Measurements from ENCODE around the gene GSG1.
"Not testable (repeated sequence)": the region's sequence is repeated elsewhere in the genome, so short reads cannot be mapped to it uniquely, and the experiment has no call there.

The GSG1 gene

DNA sequence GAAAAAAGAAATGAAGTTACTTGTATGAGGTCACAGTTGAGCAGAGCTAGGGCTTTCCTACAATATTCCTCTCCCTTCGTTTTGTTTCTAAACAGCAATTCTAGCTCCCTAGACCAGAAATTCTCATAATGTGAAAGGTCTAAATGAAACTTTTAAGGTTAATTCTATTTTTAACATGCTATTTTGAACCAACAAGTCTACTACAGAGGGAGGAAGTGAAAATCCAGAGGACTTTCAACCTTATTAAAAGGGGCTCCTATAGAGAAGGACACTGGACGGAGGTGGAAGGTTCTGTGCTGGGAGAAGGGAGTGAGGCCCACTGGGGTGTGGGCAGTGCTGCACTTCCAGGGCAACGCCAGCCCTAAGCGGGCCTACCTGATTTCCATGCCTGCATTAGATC is 13.4 kb downstream of the GSG1 start:
- ChIA-PET POLR2A (ENCODE audit: low non-redundant PET) (no interaction called here), CTCF (interaction anchor here (0.6 kb wide), 1 partner anchor 66 kb away, joined by 3 read pairs; no protein-coding TSS in a partner anchor)
- H3K27ac ChIP-seq = no peak overlapping the region
- no peak for DNase-seq (ENCODE audit: low spot score)
- TF ChIP-seq, protein P1, sequence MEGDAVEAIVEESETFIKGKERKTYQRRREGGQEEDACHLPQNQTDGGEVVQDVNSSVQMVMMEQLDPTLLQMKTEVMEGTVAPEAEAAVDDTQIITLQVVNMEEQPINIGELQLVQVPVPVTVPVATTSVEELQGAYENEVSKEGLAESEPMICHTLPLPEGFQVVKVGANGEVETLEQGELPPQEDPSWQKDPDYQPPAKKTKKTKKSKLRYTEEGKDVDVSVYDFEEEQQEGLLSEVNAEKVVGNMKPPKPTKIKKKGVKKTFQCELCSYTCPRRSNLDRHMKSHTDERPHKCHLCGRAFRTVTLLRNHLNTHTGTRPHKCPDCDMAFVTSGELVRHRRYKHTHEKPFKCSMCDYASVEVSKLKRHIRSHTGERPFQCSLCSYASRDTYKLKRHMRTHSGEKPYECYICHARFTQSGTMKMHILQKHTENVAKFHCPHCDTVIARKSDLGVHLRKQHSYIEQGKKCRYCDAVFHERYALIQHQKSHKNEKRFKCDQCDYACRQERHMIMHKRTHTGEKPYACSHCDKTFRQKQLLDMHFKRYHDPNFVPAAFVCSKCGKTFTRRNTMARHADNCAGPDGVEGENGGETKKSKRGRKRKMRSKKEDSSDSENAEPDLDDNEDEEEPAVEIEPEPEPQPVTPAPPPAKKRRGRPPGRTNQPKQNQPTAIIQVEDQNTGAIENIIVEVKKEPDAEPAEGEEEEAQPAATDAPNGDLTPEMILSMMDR (conservative IDR thresholded peaks at IDR 0.05; ENCODE audit: low read depth) = no peak

- H3K27ac ChIP-seq = no peak overlapping the region
- DNase-seq (ENCODE audit: low spot score) = no peak
- POLR2A ChIA-PET (ENCODE audit: low non-redundant PET) = no interaction called here
- TF ChIP-seq, protein P1 (conservative IDR thresholded peaks at IDR 0.05; ENCODE audit: low read depth) = no peak
- CTCF ChIA-PET = interaction anchor here (0.8 kb wide), 1 partner anchor 121 kb away, joined by 3 read pairs; no protein-coding TSS in a partner anchor
These were observed 15.0 kb downstream of the GSG1 start for GRCh38 chr12:13088496-13088895.

DNA sequence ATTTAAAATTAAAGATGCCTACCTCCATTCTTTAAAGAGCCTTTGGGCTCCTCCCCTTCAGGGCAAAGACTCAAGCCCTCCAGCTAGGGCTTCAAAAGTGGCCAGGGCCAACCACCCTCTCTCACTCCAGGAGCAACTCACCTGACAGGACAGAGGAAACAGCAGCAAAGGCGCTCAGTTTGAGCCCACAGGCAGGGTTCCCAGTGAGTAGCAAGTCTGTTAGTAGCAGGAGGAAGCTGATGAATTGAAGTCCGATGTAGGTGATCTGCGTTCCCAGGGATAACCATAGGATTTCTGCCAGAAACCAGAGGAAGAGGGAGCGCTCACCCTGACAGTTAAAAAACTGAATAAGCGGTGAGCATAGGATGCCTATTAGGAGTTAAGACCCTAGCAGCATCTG is 15.7 kb downstream of the GSG1 start:
- H3K27ac ChIP-seq = no peak overlapping the region
- no peak for DNase-seq (ENCODE audit: low spot score)
- CTCF ChIA-PET = interaction anchor here (0.5 kb wide), 1 partner anchor 810 kb away, joined by 6 read pairs; no protein-coding TSS in a partner anchor
- TF ChIP-seq, protein P1 (conservative IDR thresholded peaks at IDR 0.05; ENCODE audit: low read depth) = no peak
- POLR2A ChIA-PET (ENCODE audit: low non-redundant PET) = no interaction called here

DNA sequence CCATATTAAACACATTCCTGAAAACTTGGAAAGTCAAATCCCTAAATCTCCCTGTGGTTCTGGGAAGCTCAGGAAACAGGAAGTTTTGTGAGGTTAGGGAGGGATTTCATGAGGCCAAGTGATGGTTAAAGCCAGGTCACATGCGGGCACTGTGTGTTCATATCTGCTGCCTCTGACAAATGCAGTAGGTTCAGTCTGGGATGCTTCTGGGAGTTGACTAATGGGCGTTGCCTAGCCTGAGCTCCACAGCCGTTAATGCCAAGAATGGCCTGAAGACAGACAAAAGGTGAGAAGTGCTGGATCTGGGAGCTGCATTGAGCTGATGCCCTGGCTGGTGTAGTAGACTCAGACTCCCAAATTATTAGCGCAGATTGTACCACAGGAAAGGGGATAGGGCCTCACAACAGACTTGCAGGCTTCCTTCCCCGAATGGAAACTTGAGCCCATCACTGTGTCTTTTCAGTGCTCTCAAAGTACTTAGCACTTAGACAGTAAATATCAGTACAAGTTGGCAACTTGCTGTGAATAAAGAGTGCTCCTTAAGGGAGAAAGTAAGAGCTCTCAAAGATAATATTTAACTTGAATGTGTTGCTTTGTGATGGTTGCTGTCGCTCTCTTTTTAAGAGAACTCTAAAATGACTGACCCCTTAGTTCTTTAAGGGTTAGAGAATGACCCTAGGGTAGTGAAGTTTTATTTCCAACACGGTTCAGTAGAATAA is 17.3 kb downstream of the GSG1 start:
- TF ChIP-seq, protein P1 (conservative IDR thresholded peaks at IDR 0.05; ENCODE audit: low read depth) = no peak
- no peak for DNase-seq (ENCODE audit: low spot score)
- ChIA-PET POLR2A (ENCODE audit: low non-redundant PET) (no interaction called here), CTCF (no interaction called here)
- H3K27ac ChIP-seq = no peak overlapping the region

DNA sequence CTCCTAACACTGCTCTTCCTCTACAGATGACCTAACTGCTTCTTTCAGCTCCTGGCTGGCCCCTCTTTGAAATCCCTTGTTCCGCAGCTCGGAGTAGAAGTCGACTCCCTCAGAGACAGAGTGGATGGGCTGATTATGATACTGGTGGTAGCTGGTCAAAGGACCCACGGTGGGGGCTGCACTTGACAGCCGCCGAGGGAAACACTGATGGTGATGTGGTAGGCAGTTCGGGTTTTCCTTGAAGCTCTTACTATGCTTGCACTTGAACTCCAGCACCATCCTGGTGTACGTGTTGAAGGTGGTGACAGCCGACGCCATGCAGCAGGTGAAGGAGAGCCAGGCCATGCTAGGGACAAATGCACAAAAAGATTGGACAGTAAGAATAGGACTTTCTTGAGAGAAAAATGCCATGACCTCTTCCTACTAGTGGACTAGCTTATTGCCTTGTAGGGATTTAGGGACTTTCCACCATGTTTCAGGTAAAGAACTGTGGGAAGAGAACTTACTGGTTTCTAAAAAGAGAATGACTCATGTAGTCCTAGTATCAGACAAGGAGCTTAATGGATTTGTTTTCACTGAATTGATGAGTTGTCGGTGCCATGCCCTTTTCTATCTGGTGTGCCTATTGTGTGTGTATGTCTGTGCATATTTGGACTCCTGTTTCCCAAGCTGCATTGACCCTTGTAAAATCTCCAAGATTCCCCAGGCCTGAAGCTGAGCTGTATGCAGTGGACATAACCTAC is 18.4 kb downstream of the GSG1 start:
- TF ChIP-seq, protein P1 (conservative IDR thresholded peaks at IDR 0.05; ENCODE audit: low read depth) = no peak
- POLR2A ChIA-PET (ENCODE audit: low non-redundant PET) = no interaction called here
- CTCF ChIA-PET = interaction anchor here (0.6 kb wide), 1 partner anchor 47 kb away, joined by 4 read pairs; no protein-coding TSS in a partner anchor
- no peak overlapping the region for H3K27ac ChIP-seq
- DNase-seq (ENCODE audit: low spot score) = no peak

GRCh38 chr12:13083638-13084037 is 19.8 kb downstream of the GSG1 start:
- DNase-seq (ENCODE audit: low spot score); POLR2A ChIA-PET (ENCODE audit: low non-redundant PET): not testable (repeated sequence)
- CTCF ChIA-PET = interaction anchor here (0.7 kb wide), 1 partner anchor 148 kb away, joined by 3 read pairs; no protein-coding TSS in a partner anchor

GRCh38 chr12:13082861-13083260 is 20.6 kb downstream of the GSG1 start:
- CTCF ChIA-PET = interaction anchor here (0.7 kb wide), 1 partner anchor 149 kb away, joined by 3 read pairs; no protein-coding TSS in a partner anchor
- TF ChIP-seq, protein P1 (conservative IDR thresholded peaks at IDR 0.05; ENCODE audit: low read depth) = no peak
- DNase-seq (ENCODE audit: low spot score) = no peak
- POLR2A ChIA-PET (ENCODE audit: low non-redundant PET) = no interaction called here
- no peak overlapping the region for H3K27ac ChIP-seq

More at GRCh38 chr12:13083638-13084037, 19.8 kb downstream of the GSG1 start:
- H3K27ac ChIP-seq = not testable (repeated sequence)
